ENCODE results near the gene EEF2. TPM values are rescaled to one million over a fixed set of nuclear protein-coding genes. Genes with fewer than 3 reads are reported as not detected.
"Not testable (repeated sequence)": the region's sequence is repeated elsewhere in the genome, so short reads cannot be mapped to it uniquely, and the experiment has no call there.

The EEF2 gene
- total and polyA plus RNA-seq, 4 experiments from 2014 or later = 274 to 2,389 (median 1,518) TPM

DNA sequence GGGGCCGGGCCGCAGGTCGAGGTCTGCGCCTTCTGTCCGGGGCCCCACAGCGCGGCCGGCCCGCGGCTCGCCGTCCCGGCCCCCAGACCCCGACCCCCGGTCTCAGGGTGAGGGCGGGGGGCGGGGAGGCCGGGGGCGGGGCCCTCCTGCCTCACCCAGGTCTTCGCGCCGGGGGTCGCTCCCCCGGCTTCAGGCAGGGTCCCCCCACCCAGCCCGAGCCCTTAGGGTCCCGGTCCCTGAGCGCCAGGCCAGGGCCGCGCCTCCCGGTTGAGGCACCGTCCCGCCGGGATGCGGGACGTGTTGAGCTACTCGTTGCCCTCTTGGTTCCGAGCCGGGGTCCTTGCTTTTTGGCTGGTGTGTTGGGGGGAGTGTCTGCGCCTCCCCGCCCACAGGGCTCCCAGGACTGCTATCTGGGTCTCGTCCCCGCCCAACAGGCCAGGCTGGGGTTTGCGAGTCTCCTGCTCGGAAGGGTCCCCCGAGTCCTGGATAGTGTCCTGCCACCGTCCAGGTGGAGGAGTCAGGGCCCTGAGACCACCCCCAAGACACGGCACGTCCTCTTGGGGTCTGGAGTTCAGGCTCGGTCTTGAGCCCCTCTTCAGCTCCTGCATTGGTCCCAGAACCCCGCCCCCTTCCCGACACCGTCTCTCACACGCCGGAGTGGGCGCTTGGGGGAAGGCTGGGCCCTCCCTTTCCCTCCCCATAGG lies 22.7 kb upstream of the EEF2 start:
- H3K4me1 ChIP-seq (ENCODE audit: insufficient read depth, low read length) = peaks cover 42% of the 10 kb centered on the region
- H3K4me1 Mint-ChIP-seq = peaks cover 13 to 39% (median 21%) of the 10 kb centered on the region in 4 donors
- CTCF ChIA-PET (ENCODE audit: partially characterized antibody) = interaction anchor here (1.2 to 3.6 kb wide), 4 partner anchors 15 to 132 kb away, joined by 3 to 31 read pairs (median 9); partner anchors contain the start of gene EEF2
- H3K4me3 ChIP-seq (ENCODE audit: low read length in 2 of 2) = peak overlapping the region; percentile 42 to 73
- peak overlapping the region; percentile 83 to 90 (median 88) for H3K4me3 Mint-ChIP-seq
- H3K27ac ChIP-seq (ENCODE audit: low read depth, low read length) = peak overlapping the region; percentile 56
- intact Hi-C loops (cut with micrococcal nuclease) = loop anchor here (1.0 kb wide), 6 partner anchors 18 to 239 kb away; partner anchors contain the start of genes DAPK3, EEF2, MAP2K2 and YJU2
- peak overlapping the region in 6 of 7 donors; percentile 81 to 91 (median 86) for H3K27ac Mint-ChIP-seq
- peak in 1 of 5 donors; percentile 6 for DNase-seq
- H3K36me3 Mint-ChIP-seq = peaks cover 0 to 9% of the 10 kb centered on the region in 2 donors
- H3K27me3 Mint-ChIP-seq = no peaks in the 10 kb centered on the region
- H3K9me3 Mint-ChIP-seq = no peaks in the 10 kb centered on the region
- POLR2A ChIA-PET (ENCODE audit: partially characterized antibody) = interaction anchor here (0.5 to 3.9 kb wide), 15 partner anchors 11 to 245 kb away, joined by 3 to 41 read pairs (median 6); partner anchors contain the start of genes DAPK3, EEF2, MRPL54 and ZBTB7A
- H3K27me3 ChIP-seq (ENCODE audit: insufficient read depth, low read length) = no peaks in the 10 kb centered on the region
- H3K36me3 ChIP-seq (ENCODE audit: insufficient read depth, low read length) = no peaks in the 10 kb centered on the region
- H3K9me3 ChIP-seq (ENCODE audit: control insufficient read depth in 1 of 2, low read length in 2 of 2) = no peaks in the 10 kb centered on the region

DNA sequence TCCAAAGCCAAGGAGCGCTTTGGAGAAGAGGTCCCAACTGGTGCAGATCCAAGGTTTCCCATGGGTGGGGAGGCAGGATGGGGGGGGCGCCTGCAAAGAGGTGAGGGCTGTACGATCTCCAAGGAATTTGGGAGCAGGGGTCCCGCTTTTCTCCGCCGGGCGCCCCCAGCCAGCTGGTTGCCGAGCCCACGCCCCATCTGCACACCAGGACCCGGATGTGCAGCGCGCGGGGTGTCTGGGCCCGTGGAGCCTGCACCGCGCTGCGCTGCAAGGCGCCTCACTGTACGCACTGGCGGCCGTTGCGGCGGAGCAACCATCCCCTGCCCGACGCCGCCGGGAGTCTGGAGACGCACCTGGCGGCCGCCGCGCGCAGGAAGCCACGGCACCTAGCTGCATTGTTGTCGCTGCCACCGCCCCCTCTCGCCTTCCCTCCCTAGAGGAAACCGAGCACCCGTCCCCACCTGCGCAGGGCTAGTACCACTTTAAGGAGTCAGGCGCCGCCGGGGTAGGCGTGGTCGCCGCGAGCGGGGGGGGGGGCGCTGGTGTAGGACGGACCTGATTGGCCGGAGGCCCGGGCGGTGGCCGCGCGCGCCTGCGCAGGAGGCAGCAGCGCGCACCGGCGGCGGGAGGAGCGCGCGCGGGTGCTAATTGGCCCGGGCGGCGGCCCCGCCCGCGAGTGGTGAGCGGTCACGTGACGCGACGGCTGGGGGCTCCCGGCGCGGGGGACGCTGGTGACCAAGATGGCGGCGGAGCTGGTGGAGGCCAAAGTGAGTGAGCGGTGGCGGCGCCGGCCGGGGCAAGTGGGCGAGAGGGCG lies 22.0 kb upstream of the EEF2 start, which contains the start of gene PIAS4:
PIAS4 (plus strand) TSS at position 716 of the 815 bp plus-strand sequence; CDS start at position 741, 25 bp downstream.
- H3K4me1 ChIP-seq (ENCODE audit: insufficient read depth, low read length) = peaks cover 42% of the 10 kb centered on the region
- no peaks in the 10 kb centered on the region for H3K27me3 ChIP-seq (ENCODE audit: insufficient read depth, low read length)
- peak within 1 kb of the TSS; percentile 47 to 73 for H3K4me3 ChIP-seq (ENCODE audit: low read length in 2 of 2)
- peaks cover 0 to 4% of the 10 kb centered on the region in 2 donors for H3K36me3 Mint-ChIP-seq
- H3K9me3 Mint-ChIP-seq = no peaks in the 10 kb centered on the region
- ChIA-PET POLR2A (ENCODE audit: partially characterized antibody) (interaction anchor here (0.8 to 3.9 kb wide), 16 partner anchors 10 to 244 kb away, joined by 3 to 41 read pairs (median 6); partner anchors contain the start of genes DAPK3, EEF2, MRPL54 and ZBTB7A), CTCF (ENCODE audit: partially characterized antibody) (interaction anchor here (1.2 to 3.6 kb wide), 5 partner anchors 10 to 22 kb away, joined by 3 to 31 read pairs (median 10); partner anchors contain the start of gene EEF2)
- no peaks in the 10 kb centered on the region for H3K36me3 ChIP-seq (ENCODE audit: insufficient read depth, low read length)
- H3K9me3 ChIP-seq (ENCODE audit: control insufficient read depth in 1 of 2, low read length in 2 of 2) = no peaks in the 10 kb centered on the region
- peaks cover 11 to 33% (median 18%) of the 10 kb centered on the region in 4 donors for H3K4me1 Mint-ChIP-seq
- H3K27ac ChIP-seq (ENCODE audit: low read depth, low read length) = peak within 1 kb of the TSS; percentile 63
- peak within 1 kb of the TSS; percentile 83 to 92 (median 89) for H3K4me3 Mint-ChIP-seq
- DNase-seq = peak; percentile 95 to 97 (median 95)
- no peaks in the 10 kb centered on the region for H3K27me3 Mint-ChIP-seq
- peak within 1 kb of the TSS; percentile 81 to 91 (median 86) for H3K27ac Mint-ChIP-seq
- intact Hi-C loops (cut with micrococcal nuclease) = loop anchor here (1.0 kb wide), 6 partner anchors 17 to 240 kb away; partner anchors contain the start of genes DAPK3, EEF2, MAP2K2 and YJU2

DNA sequence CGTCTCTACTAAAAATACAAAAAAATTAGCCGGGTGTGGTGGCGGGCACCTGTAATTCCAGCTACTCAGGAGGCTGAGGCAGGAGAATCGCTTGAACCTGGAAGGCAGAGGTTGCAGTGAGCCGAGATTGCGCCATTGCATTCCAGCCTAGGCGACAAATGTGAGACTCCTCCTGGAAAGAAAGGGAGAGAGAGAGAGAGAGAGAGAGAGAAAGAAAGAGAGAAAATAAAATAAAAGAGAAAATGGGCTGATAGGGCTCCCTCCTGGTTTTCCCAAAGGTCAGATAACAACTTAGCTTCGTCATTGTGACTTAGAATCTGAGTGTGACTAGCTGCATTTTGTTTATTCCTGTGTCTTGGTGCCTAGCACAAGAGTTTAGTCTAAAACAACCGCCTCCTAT lies 20.2 kb upstream of the EEF2 start:
- DNase-seq; H3K27me3 Mint-ChIP-seq; H3K27me3 ChIP-seq (ENCODE audit: insufficient read depth, low read length); intact Hi-C loops (cut with micrococcal nuclease); H3K27ac ChIP-seq (ENCODE audit: low read depth, low read length); H3K9me3 Mint-ChIP-seq; H3K36me3 ChIP-seq (ENCODE audit: insufficient read depth, low read length); H3K9me3 ChIP-seq (ENCODE audit: control insufficient read depth in 1 of 2, low read length in 2 of 2); H3K4me3 ChIP-seq (ENCODE audit: low read length in 2 of 2); H3K36me3 Mint-ChIP-seq: not testable (repeated sequence)
- Mint-ChIP-seq H3K4me1 (peaks cover 9 to 22% (median 13%) of the 10 kb centered on the region in 4 donors), H3K27ac (peak overlapping the region in 2 of 7 donors; percentile 13 to 60), H3K4me3 (peak overlapping the region in 5 of 8 donors; percentile 21 to 70 (median 59))
- H3K4me1 ChIP-seq (ENCODE audit: insufficient read depth, low read length) = peaks cover 30% of the 10 kb centered on the region
- ChIA-PET POLR2A (ENCODE audit: partially characterized antibody) (interaction anchor here (3.9 kb wide), 1 partner anchor 20 kb away, joined by 41 read pairs; the partner anchor contains the start of gene EEF2), CTCF (ENCODE audit: partially characterized antibody) (interaction anchor here (1.9 to 3.6 kb wide), 4 partner anchors 8 to 20 kb away, joined by 6 to 31 read pairs (median 12); partner anchors contain the start of gene EEF2)

DNA sequence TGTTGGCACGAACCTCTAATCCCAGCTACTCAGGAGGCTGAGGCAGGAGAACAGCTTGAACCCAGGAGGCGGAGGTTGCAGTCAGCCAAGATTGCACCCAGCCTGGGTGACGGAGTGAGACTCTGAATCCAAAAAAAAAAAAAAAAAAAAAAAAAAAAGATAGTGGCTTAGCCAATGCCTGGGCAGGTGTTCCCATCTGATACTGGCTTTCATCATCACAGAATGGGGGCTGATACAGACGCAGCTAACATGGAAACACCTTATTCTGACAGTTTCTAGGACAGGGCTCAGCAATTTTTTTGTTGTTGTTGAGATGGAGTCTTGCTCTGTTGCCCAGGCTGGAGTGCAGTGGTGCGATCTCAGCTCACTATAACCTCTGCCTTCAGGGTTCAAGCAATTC lies 15.5 kb upstream of the EEF2 start:
- H3K27me3 Mint-ChIP-seq; H3K9me3 ChIP-seq (ENCODE audit: control insufficient read depth in 1 of 2, low read length in 2 of 2); DNase-seq; intact Hi-C loops (cut with micrococcal nuclease); H3K4me1 Mint-ChIP-seq; H3K36me3 Mint-ChIP-seq; H3K4me1 ChIP-seq (ENCODE audit: insufficient read depth, low read length); H3K27me3 ChIP-seq (ENCODE audit: insufficient read depth, low read length); H3K4me3 ChIP-seq (ENCODE audit: low read length in 2 of 2); H3K4me3 Mint-ChIP-seq; H3K27ac ChIP-seq (ENCODE audit: low read depth, low read length); H3K27ac Mint-ChIP-seq; H3K9me3 Mint-ChIP-seq; H3K36me3 ChIP-seq (ENCODE audit: insufficient read depth, low read length): not testable (repeated sequence)
- ChIA-PET CTCF (ENCODE audit: partially characterized antibody) (interaction anchor here (1.0 to 1.7 kb wide), 2 partner anchors 13 to 139 kb away, joined by 3 to 4 read pairs; no protein-coding TSS in a partner anchor), POLR2A (ENCODE audit: partially characterized antibody) (interaction anchor here (1.3 kb wide), 1 partner anchor 13 kb away, joined by 3 read pairs; no protein-coding TSS in a partner anchor)

DNA sequence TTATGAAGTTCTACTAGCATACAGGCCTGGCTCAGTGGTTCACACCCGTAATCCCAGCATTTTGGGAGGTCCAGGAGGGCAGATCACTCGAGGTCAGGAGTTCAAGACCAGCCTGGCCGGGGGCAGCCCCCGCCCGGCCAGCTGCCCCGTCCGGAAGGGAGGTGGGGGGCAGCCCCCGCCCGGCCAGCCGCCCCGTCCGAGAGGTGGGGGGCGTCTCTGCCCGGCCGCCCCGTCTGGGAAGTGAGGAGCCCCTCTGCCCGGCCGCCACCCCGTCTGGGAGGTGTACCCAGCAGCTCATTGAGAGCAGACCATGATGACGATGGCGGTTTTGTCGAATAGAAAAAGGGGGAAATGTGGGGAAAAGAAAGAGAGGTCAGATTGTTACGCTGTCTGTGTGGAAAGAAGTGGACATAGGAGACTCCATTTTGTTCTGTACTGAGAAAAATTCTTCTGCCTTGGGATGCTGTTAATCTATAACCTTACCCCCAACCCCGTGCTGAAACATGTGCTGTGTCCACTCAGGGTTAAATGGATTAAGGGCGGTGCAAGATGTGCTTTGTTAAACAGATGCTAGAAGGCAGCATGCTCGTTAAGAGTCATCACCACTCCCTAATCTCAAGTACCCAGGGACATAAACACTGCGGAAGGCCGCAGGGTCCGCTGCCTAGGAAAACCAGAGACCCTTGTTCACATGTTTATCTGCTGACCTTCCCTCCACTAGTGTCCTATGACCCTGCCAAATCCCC lies 13.6 kb upstream of the EEF2 start:
- POLR2A ChIA-PET (ENCODE audit: partially characterized antibody); DNase-seq; H3K4me1 ChIP-seq (ENCODE audit: insufficient read depth, low read length); H3K27me3 Mint-ChIP-seq; H3K27ac ChIP-seq (ENCODE audit: low read depth, low read length); CTCF ChIA-PET (ENCODE audit: partially characterized antibody); H3K9me3 ChIP-seq (ENCODE audit: control insufficient read depth in 1 of 2, low read length in 2 of 2); H3K4me3 ChIP-seq (ENCODE audit: low read length in 2 of 2); H3K36me3 ChIP-seq (ENCODE audit: insufficient read depth, low read length); H3K9me3 Mint-ChIP-seq; H3K4me3 Mint-ChIP-seq; intact Hi-C loops (cut with micrococcal nuclease); H3K4me1 Mint-ChIP-seq; H3K36me3 Mint-ChIP-seq; H3K27ac Mint-ChIP-seq; H3K27me3 ChIP-seq (ENCODE audit: insufficient read depth, low read length): not testable (repeated sequence)

DNA sequence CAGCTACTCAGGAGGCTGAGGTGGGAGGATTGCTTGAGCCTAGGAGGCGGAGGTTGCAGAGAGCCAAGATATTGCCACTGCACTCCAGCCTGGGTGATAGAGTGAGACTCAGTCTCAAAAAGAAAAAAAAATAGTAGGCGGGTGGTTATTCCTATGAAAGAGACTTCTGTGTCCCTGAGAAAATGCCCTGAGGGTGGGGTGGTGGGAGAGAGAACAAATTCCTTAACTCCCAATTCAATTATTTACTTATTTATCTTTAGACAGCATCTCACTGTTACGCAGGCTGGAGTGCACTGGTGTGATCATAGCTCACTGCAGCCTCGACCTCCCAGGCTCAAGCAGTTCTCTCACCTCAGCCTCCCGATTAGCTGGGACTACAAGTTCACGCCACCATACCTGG lies 10.3 kb upstream of the EEF2 start:
- Mint-ChIP-seq H3K36me3 (no peaks in the 10 kb centered on the region), H3K9me3 (no peaks in the 10 kb centered on the region), H3K27me3 (no peaks in the 10 kb centered on the region), H3K4me1 (peaks cover 0 to 3% (median 2%) of the 10 kb centered on the region in 4 donors), H3K27ac (no peak overlapping the region), H3K4me3 (no peak overlapping the region)
- POLR2A ChIA-PET (ENCODE audit: partially characterized antibody) = interaction anchor here (1.4 kb wide), 1 partner anchor 10 kb away, joined by 4 read pairs; the partner anchor contains the start of gene EEF2
- H3K27me3 ChIP-seq (ENCODE audit: insufficient read depth, low read length) = no peaks in the 10 kb centered on the region
- no peaks in the 10 kb centered on the region for H3K4me1 ChIP-seq (ENCODE audit: insufficient read depth, low read length)
- intact Hi-C loops (cut with micrococcal nuclease) = no loop called here
- H3K27ac ChIP-seq (ENCODE audit: low read depth, low read length) = no peak overlapping the region
- CTCF ChIA-PET (ENCODE audit: partially characterized antibody) = interaction anchor here (1.4 kb wide), 1 partner anchor 144 kb away, joined by 4 read pairs; no protein-coding TSS in a partner anchor
- no peak for DNase-seq
- H3K36me3 ChIP-seq (ENCODE audit: insufficient read depth, low read length) = no peaks in the 10 kb centered on the region
- no peak overlapping the region for H3K4me3 ChIP-seq (ENCODE audit: low read length in 2 of 2)
- no peaks in the 10 kb centered on the region for H3K9me3 ChIP-seq (ENCODE audit: control insufficient read depth in 1 of 2, low read length in 2 of 2)
